Mucosa of rectum (tissue), 2 donors: ENCODE measurements around the gene LIMS2.

Experiments
- H3K27ac ChIP-seq, 2 donors: one replicate each; pipeline ENCODE4 v1.7.0; 2013; ENCODE audit warnings: inconsistent platforms in 2 of 2, low read depth in 2 of 2, low read length in 2 of 2
- H3K27me3 ChIP-seq, 2 donors: one replicate each; pipeline ENCODE4 v1.7.0; 2013; ENCODE audit warnings: low read length in 2 of 2; ENCODE audit not compliant: control insufficient read depth in 2 of 2, insufficient read depth in 2 of 2
- H3K36me3 ChIP-seq, 2 donors: one replicate each; pipeline ENCODE4 v1.7.0; 2013; ENCODE audit warnings: low read length in 2 of 2; ENCODE audit not compliant: control insufficient read depth in 2 of 2, insufficient read depth in 2 of 2
- H3K4me1 ChIP-seq, 2 donors: one replicate each; pipeline ENCODE4 v1.7.0; 2013; ENCODE audit warnings: low read length in 2 of 2, mild to moderate bottlenecking in 1 of 2; ENCODE audit not compliant: control insufficient read depth in 2 of 2, insufficient read depth in 2 of 2
- H3K4me3 ChIP-seq, 2 donors: one replicate each; pipeline ENCODE4 v1.7.0; 2013; ENCODE audit warnings: low read length in 2 of 2
- H3K9ac ChIP-seq, 2 donors: one replicate each; pipeline ENCODE4 v1.7.0; 2013; ENCODE audit warnings: low read length in 2 of 2, low read depth in 1 of 2, mild to moderate bottlenecking in 1 of 2
- H3K9me3 ChIP-seq, 2 donors: one replicate each; pipeline ENCODE4 v1.7.0; 2013; ENCODE audit warnings: low read length in 2 of 2; ENCODE audit not compliant: control insufficient read depth in 2 of 2
- donor health status: healthy.
- donor health status: Normal muscosa, but diverticular disease.

LIMS2 gene

GRCh38 chr2:127609031-127609751, 66.1 kb downstream of the LIMS2 start:
- Histone ChIP-seq H3K4me3 (no peak overlapping the region), H3K27ac (no peak overlapping the region), H3K36me3 (peaks cover 41 to 58% of the 10 kb centered on the region in 2 donors), H3K9ac (no peak overlapping the region), H3K9me3 (no peaks in the 10 kb centered on the region), H3K27me3 (no peaks in the 10 kb centered on the region), H3K4me1 (no peaks in the 10 kb centered on the region)

GRCh38 chr2:127608061-127609030, 67.0 kb downstream of the LIMS2 start:
- peaks cover 36 to 51% of the 10 kb centered on the region in 2 donors for H3K36me3 ChIP-seq

GRCh38 chr2:127607399-127607908, 67.9 kb downstream of the LIMS2 start:
- no peaks in the 10 kb centered on the region for H3K4me1 ChIP-seq
- no peaks in the 10 kb centered on the region for H3K9me3 ChIP-seq
- H3K4me3 ChIP-seq = no peak overlapping the region
- H3K27ac ChIP-seq = no peak overlapping the region
- peaks cover 39 to 51% of the 10 kb centered on the region in 2 donors for H3K36me3 ChIP-seq
- no peak overlapping the region for H3K9ac ChIP-seq
- H3K27me3 ChIP-seq = no peaks in the 10 kb centered on the region

More at GRCh38 chr2:127608061-127609030, 67.0 kb downstream of the LIMS2 start:
- H3K9ac ChIP-seq = no peak overlapping the region
- no peaks in the 10 kb centered on the region for H3K4me1 ChIP-seq
- H3K27ac ChIP-seq = no peak overlapping the region
- H3K27me3 ChIP-seq = no peaks in the 10 kb centered on the region
- no peaks in the 10 kb centered on the region for H3K9me3 ChIP-seq
- H3K4me3 ChIP-seq = no peak overlapping the region

GRCh38 chr2:127606625-127607398, 68.5 kb downstream of the LIMS2 start:
- H3K36me3 ChIP-seq = peaks cover 36 to 49% of the 10 kb centered on the region in 2 donors

GRCh38 chr2:127605691-127606263, 69.6 kb downstream of the LIMS2 start:
- H3K27me3 ChIP-seq = no peaks in the 10 kb centered on the region
- H3K4me3 ChIP-seq = no peak overlapping the region
- H3K9me3 ChIP-seq = no peaks in the 10 kb centered on the region
- no peaks in the 10 kb centered on the region for H3K4me1 ChIP-seq
- peaks cover 29 to 45% of the 10 kb centered on the region in 2 donors for H3K36me3 ChIP-seq
- H3K9ac ChIP-seq = no peak overlapping the region
- no peak overlapping the region for H3K27ac ChIP-seq

More at GRCh38 chr2:127606625-127607398, 68.5 kb downstream of the LIMS2 start:
- H3K9me3 ChIP-seq = no peaks in the 10 kb centered on the region
- H3K27me3 ChIP-seq = no peaks in the 10 kb centered on the region
- no peak overlapping the region for H3K9ac ChIP-seq
- no peak overlapping the region for H3K4me3 ChIP-seq
- no peaks in the 10 kb centered on the region for H3K4me1 ChIP-seq
- no peak overlapping the region for H3K27ac ChIP-seq

- peaks cover 22 to 42% of the 10 kb centered on the region in 2 donors for H3K36me3 ChIP-seq
- no peak overlapping the region for H3K9ac ChIP-seq
- no peak overlapping the region for H3K27ac ChIP-seq
- no peaks in the 10 kb centered on the region for H3K9me3 ChIP-seq
- no peak overlapping the region for H3K4me3 ChIP-seq
- no peaks in the 10 kb centered on the region for H3K27me3 ChIP-seq
- H3K4me1 ChIP-seq = no peaks in the 10 kb centered on the region
Observed at GRCh38 chr2:127604986-127605385, 70.3 kb downstream of the LIMS2 start.

- no peaks in the 10 kb centered on the region for H3K4me1 ChIP-seq
- no peaks in the 10 kb centered on the region for H3K27me3 ChIP-seq
- H3K9ac ChIP-seq = no peak overlapping the region
- peaks cover 19 to 38% of the 10 kb centered on the region in 2 donors for H3K36me3 ChIP-seq
- no peak overlapping the region for H3K27ac ChIP-seq
- no peak overlapping the region for H3K4me3 ChIP-seq
- H3K9me3 ChIP-seq = no peaks in the 10 kb centered on the region
Observed at GRCh38 chr2:127599211-127599610, 76.1 kb downstream of the LIMS2 start.

- H3K27me3 ChIP-seq = no peaks in the 10 kb centered on the region
- H3K9ac ChIP-seq = no peak overlapping the region
Observed at GRCh38 chr2:127598711-127599110, 76.6 kb downstream of the LIMS2 start.

GRCh38 chr2:127597984-127598380, 77.3 kb downstream of the LIMS2 start:
- Histone ChIP-seq H3K27me3 (no peaks in the 10 kb centered on the region), H3K36me3 (peaks cover 19 to 44% of the 10 kb centered on the region in 2 donors), H3K4me3 (no peak overlapping the region), H3K9me3 (no peaks in the 10 kb centered on the region), H3K27ac (no peak overlapping the region), H3K9ac (no peak overlapping the region), H3K4me1 (no peaks in the 10 kb centered on the region)

More at GRCh38 chr2:127598711-127599110, 76.6 kb downstream of the LIMS2 start:
- Histone ChIP-seq H3K4me1 (no peaks in the 10 kb centered on the region), H3K27ac (no peak overlapping the region), H3K4me3 (no peak overlapping the region), H3K9me3 (no peaks in the 10 kb centered on the region), H3K36me3 (peaks cover 19 to 43% of the 10 kb centered on the region in 2 donors)
